B cell (primary cell): ENCODE measurements around the gene MAP7. TPM values are rescaled to one million over a fixed set of nuclear protein-coding genes. Genes with fewer than 3 reads are reported as not detected.

Experiments used
- ATAC-seq: fragments of 200-7000 bp; cut with Tn5 transposase; one replicate; pipeline ENCODE4 v1.10.0; 2021; ENCODE audit warnings: low read depth, mild to moderate bottlenecking, moderate number of reproducible peaks, moderate library complexity
- CTCF ChIA-PET: fragments of 350-600 bp; sonication (Branson Sonifier 250); formaldehyde crosslinking; loops from one replicate; lab custom pipeline; 2021; ENCODE audit warnings: antibody characterized with exemption, inconsistent platforms; lab: Charles Lee
- POLR2A ChIA-PET: fragments of 350-600 bp; sonication (Branson Sonifier 250); formaldehyde crosslinking; loops from one replicate; lab custom pipeline; 2021; ENCODE audit warnings: antibody characterized with exemption; lab: Charles Lee
- DNase-seq: peaks from one replicate; pipeline ENCODE4 v3.0.0; 2013
- H2AFZ ChIP-seq: 2 replicates; pipeline ENCODE4 v1.6.1; 2012; ENCODE audit warnings: mild to moderate bottlenecking, low read depth, low read length; ENCODE audit not compliant: insufficient read depth, poor library complexity, severe bottlenecking
- H3K27ac ChIP-seq, 2 donors: 1 replicate in 1 of 2; 2 replicates in 1 of 2; pipeline ENCODE4 v1.5.1; 2012 to 2013; ENCODE audit warnings: low read length in 2 of 2, mild to moderate bottlenecking in 2 of 2, moderate library complexity in 1 of 2
- H3K27me3 ChIP-seq, 4 experiments: fragments of 200-600 bp in 1 of 4; sonication (generic) in 1 of 4; replicated peaks in 1 of 4; 1 replicate in 2 of 4; 2 replicates in 2 of 4; pipeline versions ENCODE4 v1.6.1 to v1.7.0; 2013 to 2016; ENCODE audit warnings: low read length in 3 of 4, mild to moderate bottlenecking in 2 of 4, mixed read lengths in 1 of 4, moderate library complexity in 1 of 4; ENCODE audit not compliant: insufficient read depth in 4 of 4, control insufficient read depth in 3 of 4; ENCODE audit errors: control extremely low read depth in 1 of 4
- H3K36me3 ChIP-seq, 2 experiments: replicated peaks in 1 of 2; 1 replicate in 1 of 2; 2 replicates in 1 of 2; pipeline versions ENCODE4 v1.6.1 to v1.7.1; 2013; ENCODE audit warnings: low read length in 1 of 2; ENCODE audit not compliant: insufficient read depth in 2 of 2, control insufficient read depth in 1 of 2; ENCODE audit errors: control extremely low read depth in 1 of 2, extremely low read depth in 1 of 2
- H3K4me1 ChIP-seq, 2 donors: fragments of 200-600 bp in 1 of 2; sonication (generic) in 1 of 2; 1 replicate in 1 of 2; 2 replicates in 1 of 2; pipeline versions ENCODE4 v1.5.1 to v1.6.1; 2013 to 2017; ENCODE audit warnings: low read length in 2 of 2; ENCODE audit not compliant: control insufficient read depth in 2 of 2, insufficient read depth in 2 of 2
- H3K4me2 ChIP-seq: replicated peaks from 2 replicates; pipeline ENCODE3; 2012; ENCODE audit warnings: mild to moderate bottlenecking, low read depth, low read length; ENCODE audit not compliant: poor library complexity, severe bottlenecking
- H3K4me3 ChIP-seq, 5 experiments: fragments of 200-600 bp in 1 of 5; sonication (generic) in 1 of 5; 1 replicate in 3 of 5; 2 replicates in 2 of 5; pipeline versions ENCODE4 v1.5.1 to v1.7.0; 2011 to 2016; ENCODE audit warnings: low read length in 4 of 5, mild to moderate bottlenecking in 4 of 5, low read depth in 2 of 5, control low read depth in 1 of 5, moderate library complexity in 1 of 5; ENCODE audit not compliant: insufficient read depth in 1 of 5; ENCODE audit errors: control extremely low read depth in 1 of 5, extremely low read depth in 1 of 5
- H3K79me2 ChIP-seq: fragments of 200-600 bp; sonication (generic); one replicate; pipeline ENCODE4 v1.6.0; 2016; ENCODE audit warnings: low read length; ENCODE audit not compliant: control insufficient read depth, insufficient read depth
- H3K9ac ChIP-seq: fragments of 200-600 bp; sonication (generic); 2 replicates; pipeline ENCODE4 v1.6.1; 2017; ENCODE audit warnings: mild to moderate bottlenecking, low read length, moderate library complexity
- H3K9me3 ChIP-seq, 3 donors: one replicate each; pipeline versions ENCODE4 v1.6.1 to v1.7.1; 2013; ENCODE audit warnings: low read length in 2 of 3; ENCODE audit not compliant: control insufficient read depth in 2 of 3, insufficient read depth in 1 of 3; ENCODE audit errors: control extremely low read depth in 1 of 3
- H4K20me1 ChIP-seq: 2 replicates; pipeline ENCODE4 v1.6.0; 2012; ENCODE audit warnings: mild to moderate bottlenecking, low read length; ENCODE audit not compliant: insufficient read depth, control insufficient read depth, poor library complexity, severe bottlenecking
- H3K27ac Mint-ChIP-seq: one replicate; pipeline ENCODE4 v1.8.0; 2021; ENCODE audit warnings: mixed read lengths
- H3K27me3 Mint-ChIP-seq: one replicate; pipeline ENCODE4 v1.8.0; 2021; ENCODE audit warnings: mixed read lengths
- H3K4me1 Mint-ChIP-seq: one replicate; pipeline ENCODE4 v1.8.0; 2021; ENCODE audit warnings: mixed read lengths
- H3K4me3 Mint-ChIP-seq: one replicate; pipeline ENCODE4 v1.8.0; 2021; ENCODE audit warnings: mixed read lengths
- H3K9me3 Mint-ChIP-seq: one replicate; pipeline ENCODE4 v1.8.0; 2022; ENCODE audit warnings: mixed read lengths; ENCODE audit not compliant: insufficient read depth
- CTCF ChIP-seq: fragments of 200-600 bp; IDR thresholded peaks from one replicate; pipeline ENCODE4 v1.8.0; 2022; ENCODE audit warnings: antibody characterized with exemption, mild to moderate bottlenecking
- EZH2 ChIP-seq: IDR thresholded peaks from 2 replicates; pipeline ENCODE4 v1.6.1; 2012; ENCODE audit warnings: borderline replicate concordance, low read depth, mild to moderate bottlenecking, moderate library complexity, low read length; ENCODE audit not compliant: insufficient read depth, poor library complexity, severe bottlenecking
- WGBS: methylation state at CpG from one replicate; pipeline ENCODE4 v1.1.5; 2013; ENCODE audit warnings: missing lambda C conversion rate; ENCODE audit not compliant: insufficient coverage; 5-methylcytosine and 5-hydroxymethylcytosine counted together
- intact Hi-C: fragments of 100-400 bp; cut with micrococcal nuclease; formaldehyde crosslinking; loops from one replicate; pipeline ENCODE4 v1.10.0; 2022
- polyA plus RNA-seq: library from polyadenylated mRNA; depleted of rRNA; stranded (reverse); fragments of >200 nt; gene quantifications from 2 replicates; pipeline ENCODE4 v1.2.3, GENCODE V29; 2012
- total RNA-seq, 2 donors: library from RNA; stranded (reverse); fragments of 120-200 nt in 1 of 2; gene quantifications; 1 replicate in 1 of 2; 2 replicates in 1 of 2; pipeline versions ENCODE4 v1.2.3 to v1.2.4, GENCODE V29; 2013 to 2022

Gene MAP7
- total and polyA plus RNA-seq, 2 donors (not counting 1 experiment from before 2014, with no cell fraction given): 0.34 to 0.64 TPM

GRCh38 chr6:136528477-136528876, 21.7 kb downstream of the MAP7 start:
- no peaks in the 10 kb centered on the region for H3K36me3 ChIP-seq
- no peak for TF ChIP-seq CTCF
- TF ChIP-seq EZH2: no peak
- no peak overlapping the region for H3K4me2 ChIP-seq
- WGBS: no CpG with 5 or more reads among the region's 1 CpG
- Mint-ChIP-seq H3K4me1 (peaks cover 16% of the 10 kb centered on the region), H3K27ac (no peak overlapping the region), H3K4me3 (no peak overlapping the region), H3K27me3 (peaks cover 28% of the 10 kb centered on the region), H3K9me3 (no peaks in the 10 kb centered on the region)
- intact Hi-C loops: no loop called here
- no peak for ATAC-seq
- CTCF ChIA-PET: no interaction called here
- H2AFZ ChIP-seq: no peak overlapping the region
- no peak overlapping the region for H3K9ac ChIP-seq
- no peak overlapping the region for H3K4me3 ChIP-seq
- no peak for DNase-seq
- no peaks in the 10 kb centered on the region for H4K20me1 ChIP-seq
- no peaks in the 10 kb centered on the region for H3K79me2 ChIP-seq
- no peaks in the 10 kb centered on the region for H3K9me3 ChIP-seq
- peaks cover 12 to 13% of the 10 kb centered on the region in 2 donors for H3K4me1 ChIP-seq
- H3K27ac ChIP-seq: no peak overlapping the region
- POLR2A ChIA-PET: no interaction called here
- H3K27me3 ChIP-seq: peaks cover 0 to 11% (median 4%) of the 10 kb centered on the region in 4 experiments

GRCh38 chr6:136527831-136528230, 22.4 kb downstream of the MAP7 start:
- Histone ChIP-seq H4K20me1 (no peaks in the 10 kb centered on the region), H3K27me3 (peaks cover 0 to 11% (median 4%) of the 10 kb centered on the region in 4 experiments), H2AFZ (no peak overlapping the region), H3K27ac (no peak overlapping the region), H3K9ac (no peak overlapping the region), H3K4me2 (no peak overlapping the region), H3K36me3 (no peaks in the 10 kb centered on the region), H3K4me1 (peaks cover 12 to 13% of the 10 kb centered on the region in 2 donors), H3K9me3 (no peaks in the 10 kb centered on the region), H3K79me2 (no peaks in the 10 kb centered on the region), H3K4me3 (no peak overlapping the region)
- ATAC-seq (no peak), DNase-seq (no peak)
- no peak overlapping the region for H3K4me3 Mint-ChIP-seq
- peaks cover 16% of the 10 kb centered on the region for H3K4me1 Mint-ChIP-seq
- no peaks in the 10 kb centered on the region for H3K9me3 Mint-ChIP-seq
- no peak overlapping the region for H3K27ac Mint-ChIP-seq
- TF ChIP-seq CTCF: no peak
- TF ChIP-seq EZH2: no peak
- ChIA-PET POLR2A (interaction anchor here (0.5 kb wide), 1 partner anchor 206 kb away, joined by 3 read pairs; no protein-coding TSS in a partner anchor), CTCF (no interaction called here)
- WGBS: 88% methylated on average over 2 of the region's 6 CpGs
- peaks cover 31% of the 10 kb centered on the region for H3K27me3 Mint-ChIP-seq
- intact Hi-C loops: no loop called here
